ENCODE data around the gene DNAL1.

DNAL1 gene

GRCh38 chr14:73667854-73668253 is 23.1 kb downstream of the DNAL1 start:
- POLR2A ChIA-PET = no interaction called here
- DNase-seq (ENCODE audit: extremely low spot score) = no peak
- CTCF ChIA-PET = no interaction called here
- TF ChIP-seq TARDBP (IDR thresholded peaks at IDR 0.05) (no peak), SUZ12 (IDR thresholded peaks at IDR 0.05) (no peak), ZNF384 (IDR thresholded peaks at IDR 0.05) (no peak), HDGF (IDR thresholded peaks at IDR 0.05; ENCODE audit: borderline replicate concordance) (no peak), FOXK2 (IDR thresholded peaks at IDR 0.05) (no peak), SP1 (IDR thresholded peaks at IDR 0.05) (no peak), NFRKB (IDR thresholded peaks at IDR 0.05) (no peak), PKNOX1 (IDR thresholded peaks at IDR 0.05) (no peak), ELF4 (IDR thresholded peaks at IDR 0.05) (no peak), FOXM1 (IDR thresholded peaks at IDR 0.05; ENCODE audit: borderline replicate concordance) (no peak), FOXA1 (IDR thresholded peaks at IDR 0.05) (no peak), L3MBTL2 (conservative IDR thresholded peaks at IDR 0.05) (no peak), LEF1 (IDR thresholded peaks at IDR 0.05; ENCODE audit: borderline replicate concordance) (no peak), CTBP1 (IDR thresholded peaks at IDR 0.05; ENCODE audit: borderline replicate concordance) (no peak), ARNT (IDR thresholded peaks at IDR 0.05) (no peak)

GRCh38 chr14:73674986-73675385 is 30.2 kb downstream of the DNAL1 start:
- TF ChIP-seq FOXM1 (IDR thresholded peaks at IDR 0.05; ENCODE audit: borderline replicate concordance) (no peak), CTBP1 (IDR thresholded peaks at IDR 0.05; ENCODE audit: borderline replicate concordance) (no peak)
- ChIA-PET POLR2A (interaction anchor here (1.4 kb wide), 1 partner anchor 38 kb away, joined by 3 read pairs; no protein-coding TSS in a partner anchor), CTCF (no interaction called here)
- no peak for DNase-seq (ENCODE audit: extremely low spot score)

DNA sequence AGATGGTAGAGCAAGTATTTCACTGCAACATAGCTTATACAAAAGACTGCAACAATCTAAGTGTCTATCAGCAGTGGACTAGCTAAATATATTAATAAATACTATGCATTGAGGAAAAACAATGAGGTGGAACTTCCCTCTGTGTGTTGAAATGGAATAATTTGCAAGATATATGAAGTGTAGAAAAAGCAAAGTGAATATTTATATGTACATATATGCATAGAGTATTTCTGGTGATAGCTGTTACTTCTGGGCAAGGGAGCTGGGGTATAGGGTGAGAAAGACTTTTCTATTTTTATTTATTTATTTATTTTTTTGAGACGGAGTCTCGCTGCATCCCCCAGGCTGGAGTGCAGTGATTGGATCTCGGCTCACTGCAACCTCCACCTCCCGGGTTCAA is 33.9 kb downstream of the DNAL1 start:
- DNase-seq (ENCODE audit: extremely low spot score) = no peak
- CTCF ChIA-PET = no interaction called here
- TF ChIP-seq SUZ12 (IDR thresholded peaks at IDR 0.05) (no peak), L3MBTL2 (conservative IDR thresholded peaks at IDR 0.05) (no peak), FOXA1 (IDR thresholded peaks at IDR 0.05) (no peak), LEF1 (IDR thresholded peaks at IDR 0.05; ENCODE audit: borderline replicate concordance) (no peak), FOXM1 (IDR thresholded peaks at IDR 0.05; ENCODE audit: borderline replicate concordance) (no peak), SP1 (IDR thresholded peaks at IDR 0.05) (no peak), BHLHE40 (IDR thresholded peaks at IDR 0.05; ENCODE audit: borderline replicate concordance) (no peak), ARNT (IDR thresholded peaks at IDR 0.05) (no peak), CTBP1 (IDR thresholded peaks at IDR 0.05; ENCODE audit: borderline replicate concordance) (no peak)
- POLR2A ChIA-PET = no interaction called here

- no peak for TF ChIP-seq PKNOX1 (IDR thresholded peaks at IDR 0.05)
- TF ChIP-seq SUZ12 (IDR thresholded peaks at IDR 0.05) = no peak
- TF ChIP-seq ARNT (IDR thresholded peaks at IDR 0.05) = no peak
- TF ChIP-seq FOXM1 (IDR thresholded peaks at IDR 0.05; ENCODE audit: borderline replicate concordance) = no peak
- TF ChIP-seq LEF1 (IDR thresholded peaks at IDR 0.05; ENCODE audit: borderline replicate concordance) = no peak
- TF ChIP-seq TARDBP (IDR thresholded peaks at IDR 0.05) = no peak
- no peak for TF ChIP-seq BHLHE40 (IDR thresholded peaks at IDR 0.05; ENCODE audit: borderline replicate concordance)
- no peak for TF ChIP-seq ELF4 (IDR thresholded peaks at IDR 0.05)
- TF ChIP-seq CTBP1 (IDR thresholded peaks at IDR 0.05; ENCODE audit: borderline replicate concordance) = no peak
- no peak for TF ChIP-seq HDGF (IDR thresholded peaks at IDR 0.05; ENCODE audit: borderline replicate concordance)
- TF ChIP-seq L3MBTL2 (conservative IDR thresholded peaks at IDR 0.05) = no peak
- TF ChIP-seq NFRKB (IDR thresholded peaks at IDR 0.05) = no peak
- TF ChIP-seq SP1 (IDR thresholded peaks at IDR 0.05) = no peak
- no peak for TF ChIP-seq ZNF384 (IDR thresholded peaks at IDR 0.05)
- TF ChIP-seq FOXA1 (IDR thresholded peaks at IDR 0.05) = no peak
- TF ChIP-seq FOXK2 (IDR thresholded peaks at IDR 0.05) = no peak
- POLR2A ChIA-PET = no interaction called here
- no peak for DNase-seq (ENCODE audit: extremely low spot score)
- CTCF ChIA-PET = no interaction called here
Measured at GRCh38 chr14:73680821-73681220, 36.0 kb downstream of the DNAL1 start.

GRCh38 chr14:73684627-73685026 is 39.8 kb downstream of the DNAL1 start:
- ChIA-PET POLR2A (no interaction called here), CTCF (no interaction called here)
- DNase-seq (ENCODE audit: extremely low spot score) = no peak
- TF ChIP-seq HDGF (IDR thresholded peaks at IDR 0.05; ENCODE audit: borderline replicate concordance) (no peak), FOXM1 (IDR thresholded peaks at IDR 0.05; ENCODE audit: borderline replicate concordance) (no peak), SP1 (IDR thresholded peaks at IDR 0.05) (no peak), ZNF384 (IDR thresholded peaks at IDR 0.05) (no peak), BHLHE40 (IDR thresholded peaks at IDR 0.05; ENCODE audit: borderline replicate concordance) (no peak), FOXA1 (IDR thresholded peaks at IDR 0.05) (no peak), SUZ12 (IDR thresholded peaks at IDR 0.05) (no peak)

DNA sequence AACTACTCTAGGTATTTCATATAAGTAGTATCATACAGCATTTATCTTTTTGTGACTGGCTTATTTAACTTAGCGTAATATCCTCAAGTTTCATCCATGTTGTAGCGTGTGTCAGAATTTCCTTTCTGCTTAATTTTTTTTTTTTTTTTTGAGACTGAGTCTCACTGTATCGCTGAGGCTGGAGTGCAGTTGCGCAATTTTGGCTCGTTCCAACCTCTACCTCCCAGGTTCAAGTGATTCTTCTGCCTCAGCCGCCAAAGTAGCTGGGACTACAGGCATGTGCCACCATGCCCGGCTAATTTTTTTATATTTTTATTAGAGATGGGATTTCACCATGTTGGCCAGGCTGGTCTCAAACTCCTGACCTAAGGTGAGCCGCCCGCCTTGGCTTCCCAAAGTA is 40.5 kb downstream of the DNAL1 start:
- no peak for TF ChIP-seq L3MBTL2 (conservative IDR thresholded peaks at IDR 0.05)
- no peak for TF ChIP-seq LEF1 (IDR thresholded peaks at IDR 0.05; ENCODE audit: borderline replicate concordance)
- no peak for TF ChIP-seq ZNF384 (IDR thresholded peaks at IDR 0.05)
- TF ChIP-seq FOXK2 (IDR thresholded peaks at IDR 0.05) = no peak
- TF ChIP-seq HDGF (IDR thresholded peaks at IDR 0.05; ENCODE audit: borderline replicate concordance) = no peak
- POLR2A ChIA-PET = no interaction called here
- CTCF ChIA-PET = no interaction called here
- DNase-seq (ENCODE audit: extremely low spot score) = no peak

DNA sequence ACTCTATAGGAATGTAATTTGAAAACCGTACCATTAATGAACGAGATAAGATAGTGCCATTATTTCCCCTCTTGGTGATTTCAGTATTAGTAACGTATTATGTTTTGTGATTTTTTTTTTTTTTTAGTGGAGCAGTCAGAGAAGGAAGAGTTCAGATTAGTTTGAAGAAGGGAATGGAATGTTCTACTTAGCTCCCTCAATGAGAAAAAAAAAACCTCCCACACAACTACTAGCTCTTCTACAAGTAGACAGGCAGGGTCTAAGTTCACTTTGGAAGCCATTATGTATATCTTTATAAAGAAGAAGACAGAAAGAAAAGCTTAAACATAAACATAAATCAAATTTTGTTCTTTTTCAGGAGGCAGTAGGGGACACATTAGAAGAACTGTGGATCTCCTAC is 42.1 kb downstream of the DNAL1 start:
- TF ChIP-seq ELF4 (IDR thresholded peaks at IDR 0.05) = no peak
- no peak for TF ChIP-seq PKNOX1 (IDR thresholded peaks at IDR 0.05)
- no peak for TF ChIP-seq FOXK2 (IDR thresholded peaks at IDR 0.05)
- no peak for TF ChIP-seq SP1 (IDR thresholded peaks at IDR 0.05)
- TF ChIP-seq ZNF384 (IDR thresholded peaks at IDR 0.05) = no peak
- no peak for TF ChIP-seq SUZ12 (IDR thresholded peaks at IDR 0.05)
- TF ChIP-seq TARDBP (IDR thresholded peaks at IDR 0.05) = no peak
- no peak for TF ChIP-seq ARNT (IDR thresholded peaks at IDR 0.05)
- POLR2A ChIA-PET = no interaction called here
- CTCF ChIA-PET = no interaction called here
- DNase-seq (ENCODE audit: extremely low spot score) = no peak
